Keratinocyte (primary cell): ENCODE results near the gene TANK.

Experiments used
- CTCF ChIP-seq, 3 experiments: IDR thresholded peaks in 1 of 3; conservative IDR thresholded peaks in 1 of 3; optimal IDR thresholded peaks in 1 of 3; 2 replicates in 2 of 3; 3 replicates in 1 of 3; pipeline versions ENCODE3 to v1.5.1; 2011; ENCODE audit warnings: low read length in 3 of 3, mild to moderate bottlenecking in 3 of 3, moderate library complexity in 2 of 3, control low read depth in 1 of 3, inconsistent platforms in 1 of 3; ENCODE audit not compliant: insufficient read depth in 2 of 3; ENCODE audit errors: extremely low read depth in 1 of 3
- EZH2 ChIP-seq: IDR thresholded peaks from one replicate; pipeline ENCODE4 v1.6.1; 2012; ENCODE audit warnings: inconsistent platforms, mild to moderate bottlenecking, low read length, moderate library complexity

- no peak for TF ChIP-seq CTCF (optimal IDR thresholded peaks at IDR 0.05 in 1 of 3, IDR thresholded peaks at IDR 0.05 in 1 of 3, conservative IDR thresholded peaks at IDR 0.05 in 1 of 3; ENCODE audit: extremely low read depth in 1 of 3, insufficient read depth in 2 of 3, low read length in 3 of 3)
- no peak for TF ChIP-seq EZH2
Measured at GRCh38 chr2:161219211-161219610, 59.0 kb downstream of the TANK start.
